ENCODE measurements around the gene CPVL.

The CPVL gene

GRCh38 chr7:29146888-29147609 lies 712 bp upstream of the CPVL start:
- in situ Hi-C loops (cut with HindIII; ENCODE audit: low sequenced_read_pairs): no loop called here
- DNase-seq (ENCODE audit: low read depth): no peak
- TF ChIP-seq, protein P1, sequence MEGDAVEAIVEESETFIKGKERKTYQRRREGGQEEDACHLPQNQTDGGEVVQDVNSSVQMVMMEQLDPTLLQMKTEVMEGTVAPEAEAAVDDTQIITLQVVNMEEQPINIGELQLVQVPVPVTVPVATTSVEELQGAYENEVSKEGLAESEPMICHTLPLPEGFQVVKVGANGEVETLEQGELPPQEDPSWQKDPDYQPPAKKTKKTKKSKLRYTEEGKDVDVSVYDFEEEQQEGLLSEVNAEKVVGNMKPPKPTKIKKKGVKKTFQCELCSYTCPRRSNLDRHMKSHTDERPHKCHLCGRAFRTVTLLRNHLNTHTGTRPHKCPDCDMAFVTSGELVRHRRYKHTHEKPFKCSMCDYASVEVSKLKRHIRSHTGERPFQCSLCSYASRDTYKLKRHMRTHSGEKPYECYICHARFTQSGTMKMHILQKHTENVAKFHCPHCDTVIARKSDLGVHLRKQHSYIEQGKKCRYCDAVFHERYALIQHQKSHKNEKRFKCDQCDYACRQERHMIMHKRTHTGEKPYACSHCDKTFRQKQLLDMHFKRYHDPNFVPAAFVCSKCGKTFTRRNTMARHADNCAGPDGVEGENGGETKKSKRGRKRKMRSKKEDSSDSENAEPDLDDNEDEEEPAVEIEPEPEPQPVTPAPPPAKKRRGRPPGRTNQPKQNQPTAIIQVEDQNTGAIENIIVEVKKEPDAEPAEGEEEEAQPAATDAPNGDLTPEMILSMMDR (IDR thresholded peaks at IDR 0.05; ENCODE audit: low read depth, low read length, missing control alignments): no peak
- peak overlapping the region; percentile 52 for H3K4me3 ChIP-seq (ENCODE audit: low read depth, low read length)

GRCh38 chr7:29145553-29146056 lies 732 bp downstream of the CPVL start:
- in situ Hi-C loops (cut with HindIII; ENCODE audit: low sequenced_read_pairs): no loop called here
- DNase-seq (ENCODE audit: low read depth): no peak
- H3K4me3 ChIP-seq (ENCODE audit: low read depth, low read length): peak overlapping the region; percentile 52
- TF ChIP-seq, protein P1 (IDR thresholded peaks at IDR 0.05; ENCODE audit: low read depth, low read length, missing control alignments): no peak

DNA sequence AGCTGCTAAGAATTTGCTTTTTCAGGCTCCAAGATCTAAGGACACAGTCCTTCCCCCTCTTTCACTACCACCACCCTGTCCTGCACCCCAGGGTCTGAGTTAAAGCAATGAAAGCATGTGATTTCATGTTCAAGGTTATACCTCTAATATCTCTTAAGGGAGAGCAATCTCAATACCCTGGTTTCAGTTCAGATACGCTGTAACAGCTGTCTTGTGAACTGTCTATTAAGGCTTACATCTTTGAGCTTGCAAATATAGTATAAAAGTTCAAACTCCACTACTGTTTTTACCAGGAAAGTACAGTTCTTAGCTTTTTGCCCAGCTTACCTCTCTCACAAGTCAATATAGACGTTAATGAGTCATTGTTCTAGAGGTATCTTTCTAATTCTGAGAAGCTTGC lies 2.6 kb downstream of the CPVL start:
- TF ChIP-seq, protein P1 (IDR thresholded peaks at IDR 0.05; ENCODE audit: low read depth, low read length, missing control alignments): no peak
- H3K4me3 ChIP-seq (ENCODE audit: low read depth, low read length): no peak overlapping the region
- no peak for DNase-seq (ENCODE audit: low read depth)
- in situ Hi-C loops (cut with HindIII; ENCODE audit: low sequenced_read_pairs): no loop called here

GRCh38 chr7:29142021-29142727 lies 4.2 kb downstream of the CPVL start:
- DNase-seq (ENCODE audit: low read depth): no peak
- TF ChIP-seq, protein P1 (IDR thresholded peaks at IDR 0.05; ENCODE audit: low read depth, low read length, missing control alignments): no peak
- in situ Hi-C loops (cut with HindIII; ENCODE audit: low sequenced_read_pairs): no loop called here
- no peak overlapping the region for H3K4me3 ChIP-seq (ENCODE audit: low read depth, low read length)

DNA sequence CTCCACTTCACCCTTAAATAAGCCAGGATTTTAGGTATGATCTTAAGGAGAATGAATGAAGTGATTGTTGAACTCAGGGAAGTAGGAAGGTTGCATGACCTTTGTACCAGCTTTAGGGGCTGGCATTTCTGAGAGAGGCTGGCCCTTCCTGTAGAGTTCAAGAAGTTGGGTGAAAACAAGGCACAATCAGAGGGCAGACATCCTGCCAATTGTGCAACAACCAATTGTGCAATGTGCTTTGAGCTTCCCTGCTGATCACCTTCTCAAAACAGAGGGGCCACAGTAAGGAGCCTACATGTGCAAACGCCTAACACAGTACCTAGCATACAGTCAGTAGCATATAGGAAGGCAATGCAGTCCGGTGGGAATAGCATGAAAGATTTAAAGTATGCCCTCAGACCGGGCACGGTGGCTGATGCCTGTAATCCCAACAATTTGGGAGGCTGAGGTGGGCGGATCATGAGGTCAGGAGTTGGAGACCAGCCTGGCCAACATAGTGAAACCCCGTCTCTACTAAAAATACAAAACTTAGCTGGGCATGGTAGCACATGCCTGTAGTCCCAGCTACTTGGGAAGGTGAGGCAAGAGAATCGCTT lies 5.4 kb downstream of the CPVL start:
- TF ChIP-seq, protein P1 (IDR thresholded peaks at IDR 0.05; ENCODE audit: low read depth, low read length, missing control alignments): no peak
- in situ Hi-C loops (cut with HindIII; ENCODE audit: low sequenced_read_pairs): no loop called here
- DNase-seq (ENCODE audit: low read depth): no peak
- H3K4me3 ChIP-seq (ENCODE audit: low read depth, low read length): no peak overlapping the region

- H3K4me3 ChIP-seq (ENCODE audit: low read depth, low read length): no peak overlapping the region
- no peak for DNase-seq (ENCODE audit: low read depth)
- in situ Hi-C loops (cut with HindIII; ENCODE audit: low sequenced_read_pairs): no loop called here
- TF ChIP-seq, protein P1 (IDR thresholded peaks at IDR 0.05; ENCODE audit: low read depth, low read length, missing control alignments): no peak
Observed at GRCh38 chr7:29139796-29140195, 6.5 kb downstream of the CPVL start.

Measured in astrocyte of the cerebellum (primary cell).